Transverse colon (tissue), 4 donors: Measurements from ENCODE around the gene SUV39H1. TPM values are rescaled to one million over a fixed set of nuclear protein-coding genes. Genes with fewer than 3 reads are reported as not detected.

ENCODE experiments used
- DNase-seq: peaks from one replicate; pipeline ENCODE4 v3.0.0-alpha.2; 2019
- H3K27ac ChIP-seq, 4 donors: fragments of 200-600 bp; sonication (generic); 2 replicates each; pipeline ENCODE4 v1.5.1; 2016 to 2018; ENCODE audit warnings: inconsistent platforms in 4 of 4
- H3K27me3 ChIP-seq: fragments of 200-600 bp; sonication (generic); 2 replicates; pipeline ENCODE4 v1.5.1; 2017; ENCODE audit warnings: inconsistent platforms
- H3K36me3 ChIP-seq, 4 donors: fragments of 200-600 bp; sonication (generic); 2 replicates each; pipeline ENCODE4 v1.5.1; 2017 to 2019; ENCODE audit warnings: inconsistent platforms in 4 of 4
- H3K4me1 ChIP-seq, 4 donors: fragments of 200-600 bp; sonication (generic); 2 replicates each; pipeline ENCODE4 v1.5.1; 2017 to 2020; ENCODE audit warnings: inconsistent platforms in 4 of 4
- H3K4me3 ChIP-seq, 4 donors: fragments of 200-600 bp; sonication (generic); 1 replicate in 1 of 4; 2 replicates in 3 of 4; pipeline versions ENCODE4 v1.5.1 to v1.6.1; 2017 to 2019; ENCODE audit warnings: inconsistent platforms in 4 of 4
- H3K9me3 ChIP-seq, 2 donors: fragments of 200-600 bp; sonication (generic); 2 replicates each; pipeline ENCODE4 v1.5.1; 2017 to 2019; ENCODE audit warnings: inconsistent platforms in 2 of 2
- CTCF ChIP-seq, 5 experiments: fragments of 200-600 bp in 3 of 5; fragments of 450-650 bp in 2 of 5; sonication (generic) in 3 of 5; IDR thresholded peaks; 1 replicate in 2 of 5; 2 replicates in 3 of 5; pipeline ENCODE4 v1.5.1; 2016 to 2017; ENCODE audit warnings: antibody characterized with exemption in 5 of 5, inconsistent platforms in 3 of 5, mild to moderate bottlenecking in 2 of 5, moderate library complexity in 1 of 5
- EP300 ChIP-seq: sonication (generic); formaldehyde crosslinking; IDR thresholded peaks from one replicate; pipeline ENCODE4 v1.6.1; 2017; ENCODE audit warnings: antibody characterized with exemption, low read depth
- POLR2A ChIP-seq: fragments of 450-650 bp; IDR thresholded peaks from one replicate; pipeline ENCODE4 v1.6.1; 2016; ENCODE audit warnings: antibody characterized with exemption, mild to moderate bottlenecking, moderate library complexity
- POLR2AphosphoS5 ChIP-seq, 3 donors: sonication (generic); formaldehyde crosslinking; IDR thresholded peaks; one replicate each; pipeline ENCODE4 v1.6.1; 2016; ENCODE audit warnings: antibody characterized with exemption in 3 of 3
- WGBS, 2 donors: methylation state at CpG; one replicate each; pipeline ENCODE4 v1.1.5; 2018; ENCODE audit warnings: low coverage in 1 of 2; 5-methylcytosine and 5-hydroxymethylcytosine counted together
- in situ Hi-C, 4 donors: fragments of 200-750 bp; cut with MboI; loops; one replicate each; pipeline versions ENCODE4 v1.15.0 to v1.15.1; 2017; ENCODE audit warnings: low sequenced_read_pairs in 3 of 4, low pct_ligation_motif_present in 1 of 4, low pct_unique_long_range_greater_than_20kb in 1 of 4
- intact Hi-C: fragments of 100-400 bp; cut with DNase I; formaldehyde crosslinking; loops from one replicate; pipeline ENCODE4 v1.15.1; 2023; ENCODE audit warnings: low total_unique reads
- total RNA-seq, 4 donors: library from RNA; depleted of rRNA; stranded (reverse); fragments of >200 nt; gene quantifications; one replicate each; pipeline ENCODE4 v1.1.0, GENCODE V29; 2016

The SUV39H1 gene
- total RNA-seq, 4 donors from 2014 or later, result 1.00 to 5.3 (median 4.4) TPM

GRCh38 chrX:48703642-48704481 is 7.3 kb downstream of the SUV39H1 start:
- H3K9me3 ChIP-seq, result no peaks in the 10 kb centered on the region
- intact Hi-C loops, result no loop called here
- DNase-seq, result no peak
- H3K4me1 ChIP-seq, result no peaks in the 10 kb centered on the region
- 20 to 51% methylated on average over 1 to 4 of the region's 4 CpGs for WGBS, 2 donors
- H3K4me3 ChIP-seq, result no peak overlapping the region
- no peak overlapping the region for H3K27ac ChIP-seq
- H3K36me3 ChIP-seq, result no peaks in the 10 kb centered on the region
- no peaks in the 10 kb centered on the region for H3K27me3 ChIP-seq
- in situ Hi-C loops, result no loop called here
- no peak for TF ChIP-seq CTCF (IDR thresholded peaks at IDR 0.05)
- TF ChIP-seq POLR2A, result no peak
- no peak for TF ChIP-seq POLR2AphosphoS5 (IDR thresholded peaks at IDR 0.05)
- no peak for TF ChIP-seq EP300

- Histone ChIP-seq H3K36me3 (no peaks in the 10 kb centered on the region), H3K27ac (no peak overlapping the region), H3K4me1 (no peaks in the 10 kb centered on the region), H3K27me3 (no peaks in the 10 kb centered on the region), H3K9me3 (no peaks in the 10 kb centered on the region), H3K4me3 (no peak overlapping the region)
- no peak for DNase-seq
- WGBS, 2 donors, result 81% methylated on average over 10 of the region's 12 CpGs; no CpG with 5 or more reads in 1 of the 2 donors
- TF ChIP-seq POLR2A (no peak), EP300 (no peak), CTCF (IDR thresholded peaks at IDR 0.05) (no peak), POLR2AphosphoS5 (IDR thresholded peaks at IDR 0.05) (no peak)
- in situ Hi-C loops (no loop called here), intact Hi-C loops (no loop called here)
These were observed 9.3 kb downstream of the SUV39H1 start for GRCh38 chrX:48705871-48706270.

GRCh38 chrX:48709522-48710112 is 13.1 kb downstream of the SUV39H1 start:
- Histone ChIP-seq H3K36me3 (no peaks in the 10 kb centered on the region), H3K27me3 (no peaks in the 10 kb centered on the region), H3K9me3 (no peaks in the 10 kb centered on the region), H3K4me1 (peaks cover 0 to 4% (median 0%) of the 10 kb centered on the region in 4 donors), H3K27ac (no peak overlapping the region), H3K4me3 (no peak overlapping the region)
- no peak for DNase-seq
- in situ Hi-C loops, result no loop called here
- TF ChIP-seq POLR2A (no peak), POLR2AphosphoS5 (IDR thresholded peaks at IDR 0.05) (no peak), EP300 (no peak), CTCF (IDR thresholded peaks at IDR 0.05) (no peak)
- intact Hi-C loops, result no loop called here
- 89% methylated on average over 7 of the region's 7 CpGs; no CpG with 5 or more reads in 1 of the 2 donors for WGBS, 2 donors

GRCh38 chrX:48711162-48711928 is 14.8 kb downstream of the SUV39H1 start:
- 73% methylated on average over 9 of the region's 9 CpGs; no CpG with 5 or more reads in 1 of the 2 donors for WGBS, 2 donors
- DNase-seq, result no peak
- H3K9me3 ChIP-seq, result no peaks in the 10 kb centered on the region
- intact Hi-C loops (no loop called here), in situ Hi-C loops (no loop called here)
- no peaks in the 10 kb centered on the region for H3K36me3 ChIP-seq
- no peaks in the 10 kb centered on the region for H3K27me3 ChIP-seq
- no peak overlapping the region for H3K27ac ChIP-seq
- H3K4me1 ChIP-seq, result peaks cover 0 to 4% (median 0%) of the 10 kb centered on the region in 4 donors
- H3K4me3 ChIP-seq, result no peak overlapping the region
- TF ChIP-seq CTCF (IDR thresholded peaks at IDR 0.05) (no peak), EP300 (no peak), POLR2A (no peak)
